ENCODE measurements around the gene ACP7. TPM values are rescaled to one million over a fixed set of nuclear protein-coding genes. Genes with fewer than 3 reads are reported as not detected.

The ACP7 gene
- total RNA-seq, 1 donor from 2014 or later = not detected

GRCh38 chr19:39126312-39127187 lies 42.4 kb downstream of the ACP7 start:
- DNase-seq (ENCODE audit: low read depth) (peak; percentile 24), FAIRE-seq (no peak)
- H3K4me2 ChIP-seq (ENCODE audit: low read length) = peak overlapping the region; percentile 99
- no peaks in the 10 kb centered on the region for H3K27me3 Mint-ChIP-seq (ENCODE audit: low read depth, unreplicated experiment)
- H3K9ac ChIP-seq (ENCODE audit: low read length) = peak overlapping the region; percentile 86
- H3K27me3 ChIP-seq (ENCODE audit: insufficient read depth, low read length) = no peaks in the 10 kb centered on the region
- H3K36me3 ChIP-seq (ENCODE audit: insufficient read depth, low read length) = no peaks in the 10 kb centered on the region
- H3K4me1 Mint-ChIP-seq (ENCODE audit: low read depth, unreplicated experiment) = peaks cover 31% of the 10 kb centered on the region
- H3K9me3 ChIP-seq (ENCODE audit: insufficient read depth, low read depth, low read length) = no peaks in the 10 kb centered on the region
- H3K4me1 ChIP-seq (ENCODE audit: insufficient read depth, low read length) = peaks cover 26% of the 10 kb centered on the region
- H3K27ac Mint-ChIP-seq (ENCODE audit: unreplicated experiment) = peak overlapping the region; percentile 62
- H3K9me3 Mint-ChIP-seq (ENCODE audit: unreplicated experiment) = peaks cover 1% of the 10 kb centered on the region
- H3K4me3 Mint-ChIP-seq (ENCODE audit: unreplicated experiment) = peak overlapping the region; percentile 98
- TF ChIP-seq EZH2 (IDR thresholded peaks at IDR 0.05; ENCODE audit: insufficient read depth, low read length) = no peak
- no peak for TF ChIP-seq CTCF (IDR thresholded peaks at IDR 0.05; ENCODE audit: insufficient read depth, low read depth, low read length)
- H3K27ac ChIP-seq (ENCODE audit: low read depth, low read length) = no peak overlapping the region
- peaks cover 44% of the 10 kb centered on the region for H4K20me1 ChIP-seq (ENCODE audit: insufficient read depth, low read length)
- no peak overlapping the region for H2AFZ ChIP-seq (ENCODE audit: low read depth, low read length)
- H3K36me3 Mint-ChIP-seq (ENCODE audit: low read depth, unreplicated experiment) = no peaks in the 10 kb centered on the region
- H3K4me3 ChIP-seq (ENCODE audit: insufficient read depth, low read depth, low read length) = peak overlapping the region; percentile 79
- peaks cover 57% of the 10 kb centered on the region for H3K79me2 ChIP-seq (ENCODE audit: insufficient read depth, low read length)

- no peak overlapping the region for H3K27ac ChIP-seq (ENCODE audit: low read depth, low read length)
- H3K27me3 ChIP-seq (ENCODE audit: insufficient read depth, low read length) = no peaks in the 10 kb centered on the region
- no peaks in the 10 kb centered on the region for H3K9me3 ChIP-seq (ENCODE audit: insufficient read depth, low read depth, low read length)
- Mint-ChIP-seq H3K9me3 (ENCODE audit: unreplicated experiment) (peaks cover 1% of the 10 kb centered on the region), H3K4me3 (ENCODE audit: unreplicated experiment) (no peak overlapping the region), H3K27ac (ENCODE audit: unreplicated experiment) (no peak overlapping the region), H3K4me1 (ENCODE audit: low read depth, unreplicated experiment) (peaks cover 39% of the 10 kb centered on the region), H3K27me3 (ENCODE audit: low read depth, unreplicated experiment) (no peaks in the 10 kb centered on the region), H3K36me3 (ENCODE audit: low read depth, unreplicated experiment) (no peaks in the 10 kb centered on the region)
- FAIRE-seq = no peak
- no peak overlapping the region for H3K9ac ChIP-seq (ENCODE audit: low read length)
- TF ChIP-seq CTCF (IDR thresholded peaks at IDR 0.05; ENCODE audit: insufficient read depth, low read depth, low read length) = no peak
- no peak for TF ChIP-seq EZH2 (IDR thresholded peaks at IDR 0.05; ENCODE audit: insufficient read depth, low read length)
- no peak overlapping the region for H3K4me3 ChIP-seq (ENCODE audit: insufficient read depth, low read depth, low read length)
- H3K4me1 ChIP-seq (ENCODE audit: insufficient read depth, low read length) = peaks cover 28% of the 10 kb centered on the region
- DNase-seq (ENCODE audit: low read depth) = no peak
- H3K36me3 ChIP-seq (ENCODE audit: insufficient read depth, low read length) = no peaks in the 10 kb centered on the region
- H4K20me1 ChIP-seq (ENCODE audit: insufficient read depth, low read length) = peaks cover 58% of the 10 kb centered on the region
- H3K79me2 ChIP-seq (ENCODE audit: insufficient read depth, low read length) = peaks cover 71% of the 10 kb centered on the region
- no peak overlapping the region for H2AFZ ChIP-seq (ENCODE audit: low read depth, low read length)
- H3K4me2 ChIP-seq (ENCODE audit: low read length) = peak overlapping the region; percentile 99
Measured at GRCh38 chr19:39127812-39128515, 43.8 kb downstream of the ACP7 start.
